CD4-positive, alpha-beta T cell (primary cell): ENCODE data around the gene FGR. TPM values are rescaled to one million over a fixed set of nuclear protein-coding genes. Genes with fewer than 3 reads are reported as not detected.

ENCODE experiments used
- ATAC-seq: fragments of 200-7000 bp; cut with Tn5 transposase; one replicate; pipeline ENCODE4 v1.10.0; 2022; ENCODE audit warnings: mild to moderate bottlenecking; ENCODE audit not compliant: poor library complexity
- CTCF ChIA-PET: fragments of 350-600 bp; sonication (Branson Sonifier 250); formaldehyde crosslinking; loops from one replicate; lab custom pipeline; 2021; ENCODE audit warnings: antibody characterized with exemption, inconsistent platforms; lab: Charles Lee
- POLR2A ChIA-PET: fragments of 350-600 bp; sonication (Branson Sonifier 250); formaldehyde crosslinking; loops from one replicate; lab custom pipeline; 2021; ENCODE audit warnings: antibody characterized with exemption, inconsistent platforms; lab: Charles Lee
- DNase-seq, 14 experiments: peaks; one replicate each; pipeline ENCODE4 v3.0.0-alpha.2; 2013 to 2020; ENCODE audit warnings: mixed read lengths in 2 of 14
- H3K27ac ChIP-seq, 2 donors: one replicate each; pipeline versions ENCODE4 v1.5.1 to v1.7.0; 2013; ENCODE audit warnings: low read length in 2 of 2, low read depth in 1 of 2, mild to moderate bottlenecking in 1 of 2
- H3K27me3 ChIP-seq, 2 experiments: 1 replicate in 1 of 2; 2 replicates in 1 of 2; pipeline versions ENCODE4 v1.6.1 to v1.7.0; 2013; ENCODE audit warnings: low read length in 2 of 2, control low read depth in 1 of 2, mild to moderate bottlenecking in 1 of 2, moderate library complexity in 1 of 2; ENCODE audit not compliant: insufficient read depth in 2 of 2, control insufficient read depth in 1 of 2
- H3K36me3 ChIP-seq: one replicate; pipeline ENCODE4 v1.6.1; 2013; ENCODE audit warnings: low read length, control low read depth; ENCODE audit not compliant: insufficient read depth
- H3K4me1 ChIP-seq: one replicate; pipeline ENCODE4 v1.6.1; 2013; ENCODE audit warnings: low read length, control low read depth; ENCODE audit not compliant: insufficient read depth
- H3K4me3 ChIP-seq: one replicate; pipeline ENCODE4 v1.5.1; 2013; ENCODE audit warnings: mild to moderate bottlenecking, low read length, moderate library complexity
- H3K9me3 ChIP-seq, 2 experiments: 1 replicate in 1 of 2; 2 replicates in 1 of 2; pipeline versions ENCODE4 v1.6.1 to v1.7.0; 2013; ENCODE audit warnings: low read length in 2 of 2, mild to moderate bottlenecking in 2 of 2, control low read depth in 1 of 2, moderate library complexity in 1 of 2; ENCODE audit not compliant: control insufficient read depth in 1 of 2, insufficient read depth in 1 of 2
- H3K27ac Mint-ChIP-seq: one replicate; pipeline ENCODE4 v1.8.0; 2020; ENCODE audit warnings: mixed read lengths
- H3K27me3 Mint-ChIP-seq: one replicate; pipeline ENCODE4 v1.8.0; 2021; ENCODE audit warnings: mixed read lengths
- H3K36me3 Mint-ChIP-seq: one replicate; pipeline ENCODE4 v1.8.0; 2021; ENCODE audit warnings: low read depth, mixed read lengths
- H3K4me1 Mint-ChIP-seq: one replicate; pipeline ENCODE4 v1.8.0; 2021; ENCODE audit warnings: low read depth, mixed read lengths
- H3K4me3 Mint-ChIP-seq: one replicate; pipeline ENCODE4 v1.8.0; 2020; ENCODE audit warnings: mild to moderate bottlenecking, mixed read lengths
- H3K9me3 Mint-ChIP-seq: one replicate; pipeline ENCODE4 v1.8.0; 2020; ENCODE audit warnings: mixed read lengths
- intact Hi-C, 2 experiments: fragments of 100-400 bp; cut with DNase I in 1 of 2; cut with micrococcal nuclease in 1 of 2; formaldehyde crosslinking; loops; one replicate each; pipeline versions ENCODE4 v1.15.1 to v1.9.0; 2023 to 2025; cut with DNase I, micrococcal nuclease
- total RNA-seq, 174 experiments: library from RNA in 2 of 174; stranded (reverse) in 2 of 174; gene quantifications; one replicate each; pipeline ENCODE4 v1.2.3 and lab custom pipeline; 2021 to 2026
- TF ChIP-seq, protein P1 (sequence below): fragments of 200-600 bp; IDR thresholded peaks from one replicate; pipeline ENCODE4 v1.8.0; 2022; ENCODE audit warnings: antibody characterized with exemption, mild to moderate bottlenecking

The FGR gene
- total RNA-seq, 2 experiments from 2014 or later, result 3.0 to 3.2 TPM

DNA sequence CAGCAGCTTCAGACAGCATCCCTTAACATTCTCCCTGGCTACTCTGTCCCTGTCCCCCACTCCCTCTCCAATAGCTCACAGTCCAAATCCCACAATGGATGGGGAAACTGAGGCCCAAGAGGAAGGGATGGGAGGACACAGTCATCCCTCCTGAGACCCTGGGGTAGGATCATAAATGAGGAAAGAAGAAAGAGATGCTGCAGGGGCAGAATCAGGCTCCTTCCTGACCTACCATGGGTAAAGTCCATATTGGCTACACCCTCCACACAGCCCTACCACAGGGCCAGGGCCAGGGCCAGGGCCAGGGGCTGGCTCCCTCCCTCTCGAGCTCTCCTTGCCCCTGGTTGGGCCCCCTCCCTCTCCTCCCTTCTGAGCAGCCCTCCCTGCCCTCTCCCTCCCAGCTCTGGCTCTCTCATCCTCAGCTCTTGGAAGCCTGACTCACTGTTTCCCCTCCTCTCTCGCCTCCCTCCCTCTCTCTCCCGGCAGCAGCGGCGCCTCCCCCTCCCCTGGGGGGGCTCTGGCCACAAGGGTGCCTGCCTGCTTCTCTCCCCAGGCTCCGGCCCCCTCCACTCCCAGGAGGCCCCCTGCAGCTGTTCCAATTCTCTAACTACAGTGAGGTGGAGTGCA lies 36.0 kb downstream of the FGR start:
- H3K36me3 ChIP-seq, result no peaks in the 10 kb centered on the region
- POLR2A ChIA-PET, result no interaction called here
- intact Hi-C loops, result no loop called here
- no peak overlapping the region for H3K27ac ChIP-seq
- no peak overlapping the region for H3K27ac Mint-ChIP-seq
- ATAC-seq (no peak), DNase-seq (peak in 4 of 14 experiments; percentile 18 to 51 (median 42))
- H3K27me3 Mint-ChIP-seq, result no peaks in the 10 kb centered on the region
- peaks cover 31% of the 10 kb centered on the region for H3K4me1 Mint-ChIP-seq
- H3K27me3 ChIP-seq, result no peaks in the 10 kb centered on the region
- H3K4me3 Mint-ChIP-seq, result no peak overlapping the region
- peaks cover 4% of the 10 kb centered on the region for H3K36me3 Mint-ChIP-seq
- TF ChIP-seq, protein P1, sequence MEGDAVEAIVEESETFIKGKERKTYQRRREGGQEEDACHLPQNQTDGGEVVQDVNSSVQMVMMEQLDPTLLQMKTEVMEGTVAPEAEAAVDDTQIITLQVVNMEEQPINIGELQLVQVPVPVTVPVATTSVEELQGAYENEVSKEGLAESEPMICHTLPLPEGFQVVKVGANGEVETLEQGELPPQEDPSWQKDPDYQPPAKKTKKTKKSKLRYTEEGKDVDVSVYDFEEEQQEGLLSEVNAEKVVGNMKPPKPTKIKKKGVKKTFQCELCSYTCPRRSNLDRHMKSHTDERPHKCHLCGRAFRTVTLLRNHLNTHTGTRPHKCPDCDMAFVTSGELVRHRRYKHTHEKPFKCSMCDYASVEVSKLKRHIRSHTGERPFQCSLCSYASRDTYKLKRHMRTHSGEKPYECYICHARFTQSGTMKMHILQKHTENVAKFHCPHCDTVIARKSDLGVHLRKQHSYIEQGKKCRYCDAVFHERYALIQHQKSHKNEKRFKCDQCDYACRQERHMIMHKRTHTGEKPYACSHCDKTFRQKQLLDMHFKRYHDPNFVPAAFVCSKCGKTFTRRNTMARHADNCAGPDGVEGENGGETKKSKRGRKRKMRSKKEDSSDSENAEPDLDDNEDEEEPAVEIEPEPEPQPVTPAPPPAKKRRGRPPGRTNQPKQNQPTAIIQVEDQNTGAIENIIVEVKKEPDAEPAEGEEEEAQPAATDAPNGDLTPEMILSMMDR, result no peak
- no peak overlapping the region for H3K4me3 ChIP-seq
- no peaks in the 10 kb centered on the region for H3K9me3 Mint-ChIP-seq
- CTCF ChIA-PET, result interaction anchor here (0.7 to 11.0 kb wide), 2 partner anchors 30 to 42 kb away, joined by 3 to 72 read pairs; no protein-coding TSS in a partner anchor
- peaks cover 80% of the 10 kb centered on the region for H3K4me1 ChIP-seq
- H3K9me3 ChIP-seq, result no peaks in the 10 kb centered on the region

- H3K4me3 ChIP-seq, result no peak overlapping the region
- TF ChIP-seq, protein P1, result no peak
- DNase-seq (no peak), ATAC-seq (no peak)
- H3K27ac Mint-ChIP-seq, result no peak overlapping the region
- peak overlapping the region; percentile 16 for H3K4me3 Mint-ChIP-seq
- intact Hi-C loops, result no loop called here
- ChIA-PET CTCF (interaction anchor here (11.0 kb wide), 1 partner anchor 29 kb away, joined by 72 read pairs; no protein-coding TSS in a partner anchor), POLR2A (no interaction called here)
- H3K27ac ChIP-seq, result no peak overlapping the region
- no peaks in the 10 kb centered on the region for H3K36me3 ChIP-seq
- H3K36me3 Mint-ChIP-seq, result peaks cover 1% of the 10 kb centered on the region
- no peaks in the 10 kb centered on the region for H3K9me3 ChIP-seq
- peaks cover 28% of the 10 kb centered on the region for H3K4me1 Mint-ChIP-seq
- H3K9me3 Mint-ChIP-seq, result no peaks in the 10 kb centered on the region
- H3K4me1 ChIP-seq, result peaks cover 80% of the 10 kb centered on the region
- H3K27me3 Mint-ChIP-seq, result no peaks in the 10 kb centered on the region
- H3K27me3 ChIP-seq, result no peaks in the 10 kb centered on the region
Observed at GRCh38 chr1:27598295-27598687, 36.7 kb downstream of the FGR start.

- Mint-ChIP-seq H3K27ac (no peak overlapping the region), H3K4me1 (peaks cover 28% of the 10 kb centered on the region), H3K36me3 (peaks cover 3% of the 10 kb centered on the region), H3K27me3 (no peaks in the 10 kb centered on the region), H3K9me3 (no peaks in the 10 kb centered on the region), H3K4me3 (peak overlapping the region; percentile 57)
- DNase-seq (no peak), ATAC-seq (no peak)
- TF ChIP-seq, protein P1, result no peak
- H3K9me3 ChIP-seq, result no peaks in the 10 kb centered on the region
- peaks cover 79% of the 10 kb centered on the region for H3K4me1 ChIP-seq
- intact Hi-C loops, result no loop called here
- H3K4me3 ChIP-seq, result no peak overlapping the region
- H3K36me3 ChIP-seq, result no peaks in the 10 kb centered on the region
- no peaks in the 10 kb centered on the region for H3K27me3 ChIP-seq
- ChIA-PET CTCF (interaction anchor here (0.9 to 11.0 kb wide), 2 partner anchors 8 to 29 kb away, joined by 3 to 72 read pairs; no protein-coding TSS in a partner anchor), POLR2A (interaction anchor here (0.7 kb wide), 1 partner anchor 65 kb away, joined by 3 read pairs; no protein-coding TSS in a partner anchor)
- no peak overlapping the region for H3K27ac ChIP-seq
Observed at GRCh38 chr1:27597516-27598294, 37.3 kb downstream of the FGR start.
